ENCODE results near the gene SCAP. TPM values are rescaled to one million over a fixed set of nuclear protein-coding genes. Genes with fewer than 3 reads are reported as not detected.

Gene SCAP
- total RNA-seq, 2 donors from 2014 or later, result 103 to 105 TPM

DNA sequence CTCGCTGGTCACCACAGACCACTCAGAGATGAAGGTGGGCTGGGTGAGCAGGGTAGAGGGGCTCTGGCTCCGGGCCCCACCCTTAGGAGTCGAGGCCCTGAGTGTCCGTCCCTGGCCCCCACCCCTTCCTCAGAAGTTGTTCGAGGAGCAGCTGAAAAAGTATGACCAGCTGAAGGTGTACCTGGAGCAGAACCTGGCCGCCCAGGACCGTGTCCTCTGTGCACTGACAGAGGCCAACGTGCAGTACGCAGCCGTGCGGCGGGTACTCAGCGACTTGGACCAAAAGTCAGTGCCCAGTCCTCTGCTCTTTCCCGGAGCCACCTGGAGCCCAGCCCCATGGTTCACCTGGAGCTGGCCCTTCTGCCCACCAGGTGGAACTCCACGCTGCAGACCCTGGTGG is 66.5 kb downstream of the SCAP start:
- 94 to 97% methylated on average over 10 to 15 of the region's 15 CpGs for WGBS, 2 experiments (ENCODE audit: insufficient coverage in 1 of 2, insufficient read length in 1 of 2)
- Mint-ChIP-seq H3K27ac (no peak overlapping the region), H3K4me3 (no peak overlapping the region), H3K27me3 (ENCODE audit: insufficient read depth) (no peaks in the 10 kb centered on the region), H3K9me3 (no peaks in the 10 kb centered on the region), H3K4me1 (no peaks in the 10 kb centered on the region), H3K36me3 (ENCODE audit: low read depth) (peaks cover 32% of the 10 kb centered on the region)
- no peak overlapping the region for H3K4me3 ChIP-seq (ENCODE audit: low read length)
- peaks cover 6% of the 10 kb centered on the region for H3K4me1 ChIP-seq (ENCODE audit: control insufficient read depth, insufficient read depth, low read length)
- DNase-seq, result no peak
- TF ChIP-seq, protein P1, sequence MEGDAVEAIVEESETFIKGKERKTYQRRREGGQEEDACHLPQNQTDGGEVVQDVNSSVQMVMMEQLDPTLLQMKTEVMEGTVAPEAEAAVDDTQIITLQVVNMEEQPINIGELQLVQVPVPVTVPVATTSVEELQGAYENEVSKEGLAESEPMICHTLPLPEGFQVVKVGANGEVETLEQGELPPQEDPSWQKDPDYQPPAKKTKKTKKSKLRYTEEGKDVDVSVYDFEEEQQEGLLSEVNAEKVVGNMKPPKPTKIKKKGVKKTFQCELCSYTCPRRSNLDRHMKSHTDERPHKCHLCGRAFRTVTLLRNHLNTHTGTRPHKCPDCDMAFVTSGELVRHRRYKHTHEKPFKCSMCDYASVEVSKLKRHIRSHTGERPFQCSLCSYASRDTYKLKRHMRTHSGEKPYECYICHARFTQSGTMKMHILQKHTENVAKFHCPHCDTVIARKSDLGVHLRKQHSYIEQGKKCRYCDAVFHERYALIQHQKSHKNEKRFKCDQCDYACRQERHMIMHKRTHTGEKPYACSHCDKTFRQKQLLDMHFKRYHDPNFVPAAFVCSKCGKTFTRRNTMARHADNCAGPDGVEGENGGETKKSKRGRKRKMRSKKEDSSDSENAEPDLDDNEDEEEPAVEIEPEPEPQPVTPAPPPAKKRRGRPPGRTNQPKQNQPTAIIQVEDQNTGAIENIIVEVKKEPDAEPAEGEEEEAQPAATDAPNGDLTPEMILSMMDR (conservative IDR thresholded peaks at IDR 0.05), result no peak
- H3K36me3 ChIP-seq (ENCODE audit: control insufficient read depth, insufficient read depth, low read length), result peaks cover 54% of the 10 kb centered on the region
- no peaks in the 10 kb centered on the region for H3K27me3 ChIP-seq (ENCODE audit: control insufficient read depth, insufficient read depth, low read length, poor library complexity, severe bottlenecking)
- H3K9ac ChIP-seq (ENCODE audit: extremely low read depth, low read length, poor library complexity, severe bottlenecking), result no peak overlapping the region
- H3K9me3 ChIP-seq (ENCODE audit: control insufficient read depth, low read length), result no peaks in the 10 kb centered on the region
- H3K27ac ChIP-seq (ENCODE audit: low read depth, low read length), result no peak overlapping the region

- Mint-ChIP-seq H3K27me3 (ENCODE audit: insufficient read depth) (no peaks in the 10 kb centered on the region), H3K36me3 (ENCODE audit: low read depth) (peaks cover 34% of the 10 kb centered on the region), H3K4me3 (no peak overlapping the region), H3K9me3 (no peaks in the 10 kb centered on the region), H3K27ac (no peak overlapping the region), H3K4me1 (no peaks in the 10 kb centered on the region)
- 96% methylated on average over 12 to 15 of the region's 15 CpGs for WGBS, 2 experiments (ENCODE audit: insufficient coverage in 1 of 2, insufficient read length in 1 of 2)
- no peaks in the 10 kb centered on the region for H3K27me3 ChIP-seq (ENCODE audit: control insufficient read depth, insufficient read depth, low read length, poor library complexity, severe bottlenecking)
- H3K9me3 ChIP-seq (ENCODE audit: control insufficient read depth, low read length), result no peaks in the 10 kb centered on the region
- peaks cover 49% of the 10 kb centered on the region for H3K36me3 ChIP-seq (ENCODE audit: control insufficient read depth, insufficient read depth, low read length)
- no peak overlapping the region for H3K27ac ChIP-seq (ENCODE audit: low read depth, low read length)
- DNase-seq, result no peak
- TF ChIP-seq, protein P1 (conservative IDR thresholded peaks at IDR 0.05), result no peak
- no peak overlapping the region for H3K9ac ChIP-seq (ENCODE audit: extremely low read depth, low read length, poor library complexity, severe bottlenecking)
- no peak overlapping the region for H3K4me3 ChIP-seq (ENCODE audit: low read length)
- peaks cover 6% of the 10 kb centered on the region for H3K4me1 ChIP-seq (ENCODE audit: control insufficient read depth, insufficient read depth, low read length)
Observed at GRCh38 chr3:47408839-47409229, 66.9 kb downstream of the SCAP start.

DNA sequence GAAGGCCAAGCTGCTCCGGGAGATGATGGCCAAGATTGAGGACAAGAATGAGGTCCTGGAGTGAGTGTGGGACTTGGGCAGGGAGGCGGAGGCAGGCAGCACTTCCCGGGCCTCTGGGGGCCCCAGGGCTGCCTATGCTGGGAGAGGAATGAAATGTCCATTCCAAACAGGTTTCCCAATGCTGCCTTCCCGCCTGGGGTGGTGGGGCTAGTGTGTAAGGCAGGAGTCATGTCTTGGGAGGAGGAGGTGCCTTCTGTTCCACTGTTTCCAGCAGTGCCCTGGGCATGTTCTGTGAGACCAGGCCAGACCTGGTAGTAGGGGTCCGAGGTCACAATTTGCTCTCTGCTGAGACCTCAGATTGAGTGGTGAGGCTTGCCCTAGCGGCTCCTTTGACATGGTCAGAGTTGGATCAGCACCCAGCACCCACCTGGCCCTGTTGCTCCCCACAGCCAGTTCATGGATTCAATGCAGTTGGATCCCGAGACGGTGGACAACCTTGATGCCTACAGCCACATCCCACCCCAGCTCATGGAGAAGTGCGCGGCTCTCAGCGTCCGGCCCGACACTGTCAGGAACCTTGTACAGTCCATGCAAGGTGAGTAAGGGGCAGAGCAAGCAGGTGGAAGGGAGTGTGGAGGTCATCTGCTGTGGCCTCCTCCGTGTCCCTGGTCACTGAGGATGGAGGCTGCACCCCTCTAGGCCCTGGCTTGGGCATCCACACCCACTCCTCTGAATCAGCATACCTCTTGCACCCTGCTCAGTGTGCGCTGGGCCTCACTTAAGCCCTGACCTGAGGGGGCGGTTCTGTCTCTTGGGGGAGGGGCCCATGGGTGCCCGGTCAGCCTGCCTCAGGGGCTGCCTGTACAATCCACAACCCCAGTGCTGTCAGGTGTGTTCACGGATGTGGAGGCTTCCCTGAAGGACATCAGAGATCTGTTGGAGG is 67.6 kb downstream of the SCAP start:
- DNase-seq, result no peak
- Histone ChIP-seq H3K9me3 (ENCODE audit: control insufficient read depth, low read length) (no peaks in the 10 kb centered on the region), H3K4me1 (ENCODE audit: control insufficient read depth, insufficient read depth, low read length) (peaks cover 6% of the 10 kb centered on the region), H3K27me3 (ENCODE audit: control insufficient read depth, insufficient read depth, low read length, poor library complexity, severe bottlenecking) (no peaks in the 10 kb centered on the region), H3K9ac (ENCODE audit: extremely low read depth, low read length, poor library complexity, severe bottlenecking) (no peak overlapping the region), H3K4me3 (ENCODE audit: low read length) (no peak overlapping the region), H3K27ac (ENCODE audit: low read depth, low read length) (no peak overlapping the region), H3K36me3 (ENCODE audit: control insufficient read depth, insufficient read depth, low read length) (peaks cover 46% of the 10 kb centered on the region)
- Mint-ChIP-seq H3K4me1 (no peaks in the 10 kb centered on the region), H3K27ac (no peak overlapping the region), H3K36me3 (ENCODE audit: low read depth) (peaks cover 34% of the 10 kb centered on the region), H3K4me3 (no peak overlapping the region), H3K9me3 (no peaks in the 10 kb centered on the region), H3K27me3 (ENCODE audit: insufficient read depth) (no peaks in the 10 kb centered on the region)
- 95 to 96% methylated on average over 9 to 18 of the region's 18 CpGs for WGBS, 2 experiments (ENCODE audit: insufficient coverage in 1 of 2, insufficient read length in 1 of 2)
- TF ChIP-seq, protein P1 (conservative IDR thresholded peaks at IDR 0.05), result no peak

Data from endodermal cell (in vitro differentiated cells).